Endothelial cell of hepatic sinusoid (primary cell): ENCODE data around the gene ZNF8.
"Not testable (repeated sequence)": the region's sequence is repeated elsewhere in the genome, so short reads cannot be mapped to it uniquely, and the experiment has no call there.

Experiments
- in situ Hi-C: cut with HindIII; loops from 2 replicates; pipeline ENCODE4 v1.10.0; 2017; ENCODE audit warnings: low sequenced_read_pairs

The ZNF8 gene

DNA sequence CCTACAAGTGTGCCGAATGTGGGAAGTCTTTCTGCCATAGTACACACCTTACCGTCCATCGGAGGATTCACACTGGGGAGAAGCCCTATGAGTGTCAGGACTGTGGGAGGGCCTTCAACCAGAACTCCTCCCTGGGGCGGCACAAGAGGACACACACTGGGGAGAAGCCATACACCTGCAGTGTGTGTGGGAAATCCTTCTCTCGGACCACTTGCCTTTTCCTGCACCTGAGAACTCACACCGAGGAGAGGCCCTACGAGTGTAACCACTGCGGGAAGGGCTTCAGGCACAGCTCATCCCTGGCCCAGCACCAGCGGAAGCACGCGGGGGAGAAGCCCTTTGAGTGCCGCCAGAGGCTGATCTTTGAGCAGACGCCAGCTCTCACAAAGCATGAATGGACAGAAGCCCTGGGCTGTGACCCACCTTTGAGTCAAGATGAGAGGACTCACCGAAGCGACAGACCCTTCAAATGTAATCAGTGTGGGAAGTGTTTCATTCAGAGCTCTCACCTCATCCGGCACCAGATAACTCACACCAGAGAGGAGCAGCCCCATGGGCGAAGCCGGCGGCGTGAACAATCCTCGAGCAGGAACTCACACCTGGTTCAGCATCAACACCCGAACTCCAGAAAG, 16.1 kb downstream of the ZNF8 start:
- in situ Hi-C loops: no loop called here

DNA sequence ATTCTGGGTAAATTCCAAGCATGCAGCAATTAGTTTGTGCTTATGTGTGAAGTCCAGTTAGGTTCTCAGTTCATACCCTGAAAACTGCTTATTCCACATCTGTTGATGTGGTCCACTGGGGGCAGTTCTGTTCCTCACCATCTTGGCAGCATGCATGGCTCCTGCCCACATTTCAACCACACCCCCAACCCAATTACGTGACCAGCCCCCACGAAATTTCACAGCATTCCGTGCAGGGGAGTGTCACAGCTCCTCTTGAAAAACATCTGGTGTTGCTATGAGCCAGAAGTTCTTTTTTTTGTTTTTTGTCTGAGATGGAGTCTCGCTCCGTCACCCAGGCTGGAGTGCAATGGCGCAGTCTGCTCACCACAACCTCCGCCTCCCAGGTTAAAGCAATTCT, 17.3 kb downstream of the ZNF8 start:
- in situ Hi-C loops: no loop called here

DNA sequence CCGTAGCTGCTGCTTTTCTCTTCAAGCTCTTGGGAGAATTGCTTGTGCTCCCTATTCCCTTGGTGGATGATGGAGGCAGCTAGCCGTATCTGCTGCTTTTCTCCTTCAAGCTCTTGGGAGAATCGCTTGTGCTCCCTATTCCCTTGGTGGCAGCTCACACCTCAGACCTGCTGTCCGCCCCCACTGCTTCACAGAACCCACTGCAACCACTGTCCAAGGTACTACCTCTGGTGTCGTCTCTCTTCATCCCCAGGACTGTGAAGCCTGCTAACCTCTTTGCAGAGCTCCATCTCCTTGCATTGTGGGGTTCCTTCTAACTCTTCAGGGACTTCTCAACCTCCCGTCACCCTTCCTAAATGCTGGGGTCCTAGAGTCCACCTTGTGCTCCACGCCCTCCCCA, 21.9 kb downstream of the ZNF8 start:
- in situ Hi-C loops: no loop called here

DNA sequence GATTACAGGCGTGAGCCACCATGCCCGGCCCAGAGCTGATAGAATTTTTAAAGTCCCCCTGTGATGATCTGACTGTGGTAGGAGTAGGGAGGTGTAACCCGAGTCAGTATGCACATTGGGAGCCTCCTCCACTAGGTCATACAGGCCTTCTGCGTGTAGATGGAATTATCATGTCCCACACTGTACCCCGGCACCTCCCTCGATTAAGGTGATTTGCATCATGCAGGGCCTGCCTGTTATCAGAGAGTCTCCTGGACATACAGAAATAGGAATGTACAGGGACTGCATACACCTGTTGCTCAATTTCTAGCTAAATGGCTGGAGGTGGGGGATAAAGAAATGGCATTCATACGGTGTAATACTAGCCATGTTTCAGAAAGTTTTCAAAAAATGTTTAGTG, 25.5 kb downstream of the ZNF8 start:
- in situ Hi-C loops: no loop called here

DNA sequence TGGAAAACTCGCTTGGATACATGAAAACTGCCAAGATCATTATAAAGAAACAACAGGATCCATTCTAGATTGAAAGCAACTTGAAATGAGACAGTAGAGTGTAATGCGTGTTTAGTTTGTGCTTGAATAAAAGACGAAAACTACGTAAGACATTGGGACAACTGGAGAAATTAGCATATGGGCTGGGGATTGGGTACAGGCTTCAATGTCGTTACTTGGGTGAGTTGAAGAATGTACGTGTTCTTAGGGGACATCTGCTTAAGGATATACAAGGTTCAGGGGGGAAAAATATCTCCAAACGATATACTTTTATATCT, 26.0 kb downstream of the ZNF8 start:
- in situ Hi-C loops: no loop called here

DNA sequence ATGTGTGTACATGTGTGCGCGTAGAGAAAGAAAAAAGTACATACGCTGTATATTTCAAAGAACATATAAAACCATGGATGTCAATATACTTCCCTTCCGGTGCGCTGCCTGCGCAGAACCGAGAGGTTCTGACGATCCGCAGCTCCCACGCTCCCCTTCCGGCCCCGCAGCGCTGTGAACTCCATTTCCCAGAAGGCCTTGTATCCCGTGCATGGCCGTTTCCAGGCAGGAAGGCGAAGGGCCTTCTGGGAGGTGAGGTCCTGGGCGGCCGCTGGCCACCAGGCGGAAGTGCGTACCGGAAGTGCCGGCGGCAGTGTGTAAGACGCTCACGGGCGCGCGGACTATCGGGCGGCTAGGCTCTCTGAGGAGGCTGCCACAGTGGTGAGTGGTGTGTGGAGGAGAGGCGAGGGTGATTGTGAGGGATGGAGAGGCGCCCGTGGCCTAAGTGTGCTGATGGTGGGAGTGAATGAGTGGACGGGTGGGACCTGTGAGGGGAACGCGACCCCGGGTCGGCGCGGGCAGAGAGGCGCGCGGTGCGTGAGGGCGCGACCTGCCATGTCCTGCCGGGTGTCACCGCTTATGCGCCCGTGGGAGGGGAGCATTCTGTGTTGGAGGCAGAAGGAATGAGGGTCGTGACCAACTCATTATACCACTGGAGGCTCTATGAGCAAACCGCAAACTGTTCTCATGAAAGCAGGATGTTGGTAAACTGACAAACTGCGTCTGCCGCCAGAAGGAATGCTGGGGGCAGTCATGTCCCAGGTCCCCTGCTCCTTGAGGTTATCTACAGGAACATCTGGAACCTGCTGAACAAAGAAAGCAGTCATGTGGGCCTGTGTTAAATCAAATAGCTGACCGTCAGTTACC, 26.5 kb downstream of the ZNF8 start, which contains the start of gene ERVK3-1:
Gene ERVK3-1, plus strand, starts transcription at position 313 of the 867 bp plus-strand sequence. CDS start 6,792 bp downstream, outside the sequence.
- in situ Hi-C loops: no loop called here

DNA sequence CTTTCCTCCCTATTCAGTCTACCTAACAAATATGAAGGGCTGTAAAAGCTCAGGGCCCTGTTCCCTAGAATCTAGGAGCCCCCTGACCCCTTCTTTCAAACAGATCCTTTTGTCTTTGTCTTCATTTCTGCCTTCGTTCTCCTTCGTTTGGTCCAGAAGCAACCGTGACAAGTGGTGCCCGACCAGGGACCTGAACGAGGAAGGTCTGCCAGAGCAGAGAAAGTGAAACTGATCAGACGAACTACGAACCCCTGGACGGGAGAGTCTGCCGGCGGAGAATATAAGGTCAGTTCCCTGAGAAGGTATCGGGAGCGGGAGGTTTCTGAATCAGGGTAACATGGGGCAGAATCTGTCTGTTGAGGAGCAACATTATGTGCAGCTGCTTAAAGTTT, 27.2 kb downstream of the ZNF8 start:
- in situ Hi-C loops: no loop called here

DNA sequence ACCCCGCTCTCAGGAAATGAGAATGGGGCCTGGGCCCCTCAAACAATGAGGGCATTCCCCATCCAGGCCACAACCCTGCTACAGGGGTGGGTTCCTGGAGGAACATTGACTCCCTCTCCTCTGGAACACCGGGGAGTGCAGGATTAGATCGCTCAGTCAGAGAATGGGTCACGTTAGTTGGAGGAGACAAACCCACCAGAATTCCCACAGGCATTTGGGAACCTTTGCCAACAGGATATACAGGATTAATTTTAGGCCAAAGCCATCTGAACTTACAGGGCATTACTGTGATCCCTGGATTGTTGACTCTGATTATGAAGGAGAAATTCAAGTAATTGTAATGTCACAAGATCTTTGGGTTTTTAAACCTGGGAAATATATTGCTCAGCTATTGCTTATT, 29.0 kb downstream of the ZNF8 start:
- in situ Hi-C loops: no loop called here

DNA sequence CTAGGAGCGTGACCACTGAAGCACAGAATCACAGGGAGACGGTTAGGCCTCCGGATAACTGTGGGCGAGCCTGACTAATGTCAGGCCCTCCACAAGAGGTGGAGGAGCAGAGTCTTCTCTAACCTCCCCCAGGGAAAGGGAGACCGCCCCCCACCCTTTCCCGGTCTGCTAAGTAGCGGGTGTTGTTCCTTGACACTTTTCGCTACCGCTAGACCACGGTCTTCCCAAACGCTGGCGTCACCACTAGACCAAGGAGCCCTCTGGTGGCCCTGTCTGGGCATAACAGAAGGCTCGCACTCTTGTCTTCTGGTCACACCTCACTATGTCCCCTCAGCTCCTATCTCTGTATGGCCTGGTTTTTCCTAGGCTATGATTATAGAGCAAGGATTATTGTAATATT, 31.9 kb downstream of the ZNF8 start:
- in situ Hi-C loops: not testable (repeated sequence)

DNA sequence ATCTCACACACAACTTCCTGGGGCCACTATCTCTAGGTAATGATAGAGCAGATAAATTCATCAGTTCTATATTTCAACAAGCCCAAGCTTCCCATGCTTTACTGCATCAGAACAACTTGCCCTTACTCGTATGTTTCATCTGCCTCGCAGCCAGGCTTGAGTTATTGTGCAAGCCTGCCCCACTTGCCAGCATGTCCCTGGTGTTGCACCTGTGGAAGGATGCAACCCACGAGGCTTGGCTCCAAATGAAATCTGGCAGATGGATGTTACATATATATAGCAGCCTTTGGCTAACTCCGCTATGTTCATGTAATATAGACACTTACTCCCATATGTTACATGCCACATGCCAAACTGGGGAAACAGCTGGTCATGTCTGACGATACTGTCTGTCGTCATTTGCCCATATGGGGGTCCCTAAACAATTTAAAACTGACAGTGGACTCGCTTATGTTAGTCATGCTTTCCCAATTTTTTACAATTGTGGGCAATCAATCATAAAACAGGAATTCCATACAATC, 32.6 kb downstream of the ZNF8 start:
- in situ Hi-C loops: no loop called here

DNA sequence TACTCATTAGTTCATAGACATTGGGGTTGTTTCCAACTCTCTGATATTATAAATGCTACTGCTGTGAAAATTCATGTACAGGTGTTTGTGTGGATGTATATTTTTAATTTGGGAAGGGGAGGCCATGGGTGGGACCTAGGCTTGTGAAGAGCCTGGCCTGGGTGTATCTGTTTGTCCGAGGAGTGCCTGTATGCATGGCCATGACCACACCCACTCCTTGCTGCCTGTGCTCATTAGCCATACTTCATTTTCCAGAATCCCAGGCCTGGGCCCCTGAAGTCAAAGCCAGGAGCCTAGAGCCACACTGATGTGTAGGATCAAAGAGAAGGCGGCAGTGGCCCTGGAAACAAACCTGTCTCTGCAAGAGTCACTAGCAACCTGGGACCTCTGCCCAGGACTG, 36.8 kb downstream of the ZNF8 start:
- in situ Hi-C loops: no loop called here

DNA sequence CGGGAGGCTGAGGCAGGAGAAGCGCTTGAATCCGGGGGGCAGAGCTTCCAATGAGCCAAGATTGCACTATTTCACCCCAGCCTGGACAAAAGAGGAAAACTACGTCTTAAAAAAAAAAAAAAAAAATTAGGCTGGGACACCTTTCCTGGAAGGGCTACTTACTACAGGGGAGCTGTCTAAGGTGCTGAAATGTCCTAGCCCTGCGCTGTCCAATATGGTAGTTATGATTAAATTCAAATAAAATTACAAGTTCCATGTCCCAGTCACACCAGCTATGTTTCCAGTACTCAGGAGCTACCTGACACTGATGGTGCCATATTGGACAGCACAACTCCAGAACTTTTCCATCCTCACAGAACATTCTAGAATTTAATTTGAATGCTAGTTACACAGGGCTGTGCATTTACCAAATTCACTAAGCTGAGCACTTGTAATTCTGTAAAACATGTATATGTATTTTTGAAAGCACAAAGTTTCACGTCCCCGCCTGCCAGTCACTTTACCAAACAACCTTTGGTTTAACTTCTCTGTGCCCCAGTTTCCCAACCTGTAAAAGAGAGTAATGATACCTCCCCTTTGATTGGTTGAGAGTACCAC, 38.8 kb downstream of the ZNF8 start:
- in situ Hi-C loops: no loop called here

DNA sequence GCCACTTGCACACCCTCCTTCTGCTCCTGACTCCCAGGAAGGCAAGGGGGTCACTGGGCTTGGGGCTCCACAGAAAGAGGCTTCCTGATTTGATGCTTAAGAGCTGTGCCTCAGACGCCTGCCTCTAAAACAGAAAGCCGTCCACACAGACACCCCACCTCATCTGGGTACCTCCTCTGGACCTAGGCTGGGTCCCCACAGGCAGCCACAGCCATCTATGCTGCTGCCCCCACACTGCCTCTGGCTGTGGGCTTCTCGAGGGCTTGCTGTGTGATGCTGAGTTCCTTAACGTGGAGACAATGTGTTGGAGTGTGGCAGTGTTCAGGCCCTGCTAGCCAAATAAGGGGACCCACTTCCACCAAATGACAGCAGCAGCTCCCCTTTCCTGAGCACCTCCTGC, 39.5 kb downstream of the ZNF8 start:
- in situ Hi-C loops: no loop called here

DNA sequence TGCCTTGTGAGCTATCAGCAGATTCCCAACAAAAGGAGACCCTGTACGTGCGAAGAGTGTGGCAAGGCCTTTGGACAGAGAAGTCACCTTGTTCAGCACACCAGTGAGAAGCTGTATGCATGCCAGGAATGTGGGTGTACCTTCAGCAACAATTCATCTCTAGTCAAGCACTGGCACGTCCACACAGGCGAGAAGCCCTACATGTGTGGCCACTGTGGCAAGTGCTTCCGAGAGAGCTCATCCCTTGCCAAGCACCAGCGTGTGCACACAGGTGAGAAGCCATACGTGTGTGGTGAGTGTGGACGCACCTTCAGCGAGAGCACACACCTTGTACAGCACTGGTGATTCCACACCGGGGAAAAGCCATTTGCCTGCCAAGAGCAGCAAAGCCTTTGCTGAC, 40.5 kb downstream of the ZNF8 start:
- in situ Hi-C loops: no loop called here

DNA sequence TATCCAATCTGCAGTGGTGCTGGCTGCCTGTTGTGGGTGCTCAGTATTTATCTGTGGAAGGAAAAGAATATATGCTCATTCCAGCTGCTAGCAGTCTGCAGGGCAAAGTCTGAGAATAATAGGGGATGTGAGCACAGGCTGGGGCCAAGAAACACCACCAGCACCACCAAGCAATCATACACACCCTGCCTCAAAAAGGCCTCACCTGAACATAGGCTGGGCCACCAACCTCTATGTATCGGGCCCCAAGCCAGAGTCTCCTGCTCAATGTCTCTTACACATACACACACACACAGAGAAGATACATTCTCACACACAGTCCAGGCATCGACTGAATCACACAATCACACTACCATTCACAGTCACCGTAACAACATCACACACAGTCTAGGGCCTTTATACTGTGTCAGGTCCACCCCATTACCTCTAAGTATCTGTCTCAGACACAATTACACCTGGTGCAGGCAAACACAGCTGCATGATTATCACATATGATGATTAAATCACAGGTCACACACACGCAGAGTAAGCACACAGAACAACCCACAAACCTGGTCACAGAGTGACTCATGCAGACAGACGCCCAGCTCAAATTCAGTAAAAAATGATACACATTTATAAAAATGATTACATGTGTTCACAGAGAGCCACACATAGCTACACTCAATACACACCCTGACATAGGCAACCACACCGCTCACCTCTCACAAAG, 46.7 kb downstream of the ZNF8 start:
- in situ Hi-C loops: no loop called here

DNA sequence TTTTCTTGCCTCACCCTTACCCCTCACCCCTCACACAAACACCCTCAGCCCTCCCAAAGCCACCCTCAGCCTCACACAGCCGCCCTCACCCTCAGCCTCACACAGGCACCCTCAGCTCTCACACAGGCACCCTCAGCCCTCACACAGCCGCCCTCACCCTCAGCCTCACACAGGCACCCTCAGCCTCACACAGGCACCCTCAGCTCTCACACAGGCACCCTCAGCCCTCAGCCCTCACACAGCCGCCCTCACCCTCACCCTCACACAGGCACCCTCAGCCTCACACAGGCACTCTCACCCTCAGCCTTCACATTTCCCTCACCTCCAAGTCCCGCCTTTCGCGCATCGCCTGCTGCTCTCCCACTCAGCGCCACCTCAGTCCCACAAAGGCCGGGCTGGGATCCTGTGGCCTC, 47.8 kb downstream of the ZNF8 start:
- in situ Hi-C loops: no loop called here

DNA sequence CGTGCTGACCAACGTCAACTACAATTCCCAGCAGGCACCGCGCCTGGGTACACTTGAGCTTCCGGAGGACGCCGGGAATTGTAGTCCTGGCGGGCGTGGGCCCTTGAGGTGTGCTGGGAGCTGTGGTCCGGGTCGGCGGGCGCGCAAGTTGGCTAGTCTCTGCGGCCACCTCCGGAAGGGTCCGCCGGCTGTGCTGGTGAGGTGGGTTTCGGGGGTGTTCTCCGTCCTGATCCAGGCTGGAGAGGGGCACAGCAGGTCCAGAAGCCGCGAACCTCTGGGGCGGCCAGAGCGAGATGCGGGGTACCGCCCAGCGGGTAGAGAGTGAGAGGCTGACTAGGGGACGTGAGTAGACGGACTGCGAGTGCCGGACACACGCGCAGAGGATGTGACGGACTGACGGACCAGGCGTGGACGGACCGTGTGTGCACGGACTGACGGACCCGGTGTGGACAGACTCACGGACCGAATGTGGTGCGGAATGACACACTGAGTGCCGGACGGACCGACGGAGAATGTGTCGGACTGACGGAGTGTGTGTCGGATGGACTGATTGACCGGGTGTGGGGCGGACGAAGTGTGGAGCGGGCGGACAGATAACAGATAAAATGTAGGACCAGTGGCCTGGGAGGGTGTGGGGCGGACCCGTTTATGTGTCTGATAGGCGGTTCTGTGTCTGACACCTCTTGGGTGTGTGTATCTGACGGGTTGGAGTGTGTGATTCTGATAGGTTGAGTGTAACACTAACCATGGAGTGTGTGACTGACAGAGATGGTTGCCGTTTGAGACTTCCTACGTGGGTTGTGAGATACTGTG, 48.4 kb downstream of the ZNF8 start, which contains the start of gene ZSCAN22:
Gene ZSCAN22, plus strand, starts transcription at position 81 of the 813 bp plus-strand sequence. CDS start 7,809 bp downstream, outside the sequence.
- in situ Hi-C loops: no loop called here

DNA sequence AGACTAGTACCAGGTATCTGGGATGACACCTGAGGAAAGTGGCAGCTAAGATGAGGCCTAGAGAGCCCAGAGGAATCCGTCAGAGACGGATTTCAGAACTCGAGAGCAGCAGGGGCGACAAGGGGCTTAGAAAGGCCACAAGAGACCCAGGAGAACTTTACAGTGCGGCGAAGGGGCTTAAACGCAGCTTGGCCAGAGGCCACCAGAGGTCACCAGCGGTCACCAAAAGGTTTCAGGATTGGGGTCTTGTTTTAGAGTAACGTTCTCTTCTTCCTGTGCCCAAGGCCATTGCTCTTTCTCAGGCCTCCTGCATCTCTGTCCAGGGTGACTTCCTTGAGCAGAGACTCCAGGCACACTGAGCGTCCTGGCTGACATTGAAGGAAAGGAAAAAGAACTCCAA, 50.2 kb downstream of the ZNF8 start:
- in situ Hi-C loops: no loop called here

DNA sequence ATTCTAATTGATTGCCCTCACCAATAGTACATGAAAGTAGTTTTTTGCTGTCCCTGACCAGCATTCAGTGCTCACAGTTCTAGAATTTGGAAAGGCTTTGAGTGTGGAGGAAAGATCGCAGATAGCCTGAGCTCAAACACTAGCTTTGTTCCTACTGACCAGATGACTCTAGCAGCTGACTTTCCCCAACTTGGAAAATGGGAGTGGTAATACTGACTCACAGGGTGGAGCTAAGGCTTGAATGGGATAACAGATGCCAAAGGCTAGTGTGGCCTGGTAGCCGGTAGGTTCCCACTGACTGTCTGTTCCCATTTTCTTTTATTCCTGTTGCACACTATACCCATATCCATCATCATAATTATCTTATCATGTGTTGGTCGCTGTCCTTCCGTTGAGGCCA, 51.7 kb downstream of the ZNF8 start:
- in situ Hi-C loops: loop anchor here (5.0 kb wide), 1 partner anchor 83 kb away; no protein-coding TSS in a partner anchor

DNA sequence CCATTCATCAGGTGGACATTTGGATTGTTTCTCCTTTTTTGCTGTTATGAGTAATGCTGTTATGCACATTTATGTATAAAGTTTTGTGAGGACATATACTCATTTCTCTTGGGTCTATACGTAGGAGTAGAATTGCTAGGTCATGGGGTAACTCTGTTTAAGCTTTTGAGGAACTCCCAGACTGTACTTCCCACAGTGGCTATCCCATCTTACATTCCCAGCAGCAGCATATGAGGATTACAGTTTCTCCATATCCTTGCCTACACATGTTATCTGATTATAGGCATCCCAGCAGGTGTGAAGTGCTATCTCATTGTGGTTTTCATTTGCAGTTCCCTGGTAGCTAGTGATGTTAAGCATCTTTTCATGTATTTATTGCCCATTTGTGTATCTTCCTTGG, 53.9 kb downstream of the ZNF8 start:
- in situ Hi-C loops: loop anchor here (5.0 kb wide), 1 partner anchor 85 kb away; no protein-coding TSS in a partner anchor
